ENCODE measurements around the gene ATR.

GRCh38 chr3:142596726-142597088, 18.2 kb upstream of the ATR start:
- no peak for TF ChIP-seq CTCF (optimal IDR thresholded peaks at IDR 0.05 in 1 of 3, IDR thresholded peaks at IDR 0.05 in 1 of 3, conservative IDR thresholded peaks at IDR 0.05 in 1 of 3; ENCODE audit: extremely low read depth in 1 of 3, insufficient read depth in 2 of 3, low read length in 3 of 3)
- TF ChIP-seq EZH2 (IDR thresholded peaks at IDR 0.05; ENCODE audit: low read length) = no peak
